Colonic mucosa (tissue), 4 donors: ENCODE results near the gene PGAP3. TPM values are rescaled to one million over a fixed set of nuclear protein-coding genes. Genes with fewer than 3 reads are reported as not detected.
"Not testable (repeated sequence)": the region's sequence is repeated elsewhere in the genome, so short reads cannot be mapped to it uniquely, and the experiment has no call there.

ENCODE experiments used
- DNase-seq: peaks from one replicate; pipeline ENCODE4 v3.0.0-alpha.2; 2020
- H3K27ac ChIP-seq: fragments of 200-600 bp; one replicate; pipeline ENCODE4 v1.8.0; 2021
- H3K27me3 ChIP-seq: fragments of 200-600 bp; one replicate; pipeline ENCODE4 v1.8.0; 2021
- H3K36me3 ChIP-seq: fragments of 200-600 bp; one replicate; pipeline ENCODE4 v1.8.0; 2021
- H3K4me1 ChIP-seq: fragments of 200-600 bp; one replicate; pipeline ENCODE4 v1.8.0; 2021; ENCODE audit warnings: mild to moderate bottlenecking
- H3K4me3 ChIP-seq: fragments of 200-600 bp; one replicate; pipeline ENCODE4 v1.8.0; 2021
- H3K9ac ChIP-seq, 2 donors: one replicate each; pipeline ENCODE4 v1.7.0; 2013; ENCODE audit warnings: control low read depth in 2 of 2, low read depth in 2 of 2, low read length in 2 of 2
- H3K9me3 ChIP-seq: fragments of 200-600 bp; one replicate; pipeline ENCODE4 v1.8.0; 2021
- CTCF ChIP-seq: fragments of 200-600 bp; IDR thresholded peaks from one replicate; pipeline ENCODE4 v1.8.0; 2022; ENCODE audit warnings: antibody characterized with exemption, mild to moderate bottlenecking
- intact Hi-C: fragments of 100-400 bp; cut with DNase I; formaldehyde crosslinking; loops from one replicate; pipeline ENCODE4 v1.14.1; 2022
- total RNA-seq, 2 donors: library from RNA; stranded (reverse); fragmentation: NEBNext Ultra II Directional in 1 of 2; extraction: Animal tissue kit (Norgen Biotek cat#: 25700) in 1 of 2; gene quantifications; one replicate each; pipeline ENCODE4 v1.2.1, GENCODE V29; 2021
- donor health status: healthy.
- donor health status: DM: no; HTN: no; CAD: no.
- donor health status: DM: no; HTN: no; CAD: no.

Gene PGAP3
- total RNA-seq, 2 donors from 2014 or later: 37.3 to 42.0 TPM

DNA sequence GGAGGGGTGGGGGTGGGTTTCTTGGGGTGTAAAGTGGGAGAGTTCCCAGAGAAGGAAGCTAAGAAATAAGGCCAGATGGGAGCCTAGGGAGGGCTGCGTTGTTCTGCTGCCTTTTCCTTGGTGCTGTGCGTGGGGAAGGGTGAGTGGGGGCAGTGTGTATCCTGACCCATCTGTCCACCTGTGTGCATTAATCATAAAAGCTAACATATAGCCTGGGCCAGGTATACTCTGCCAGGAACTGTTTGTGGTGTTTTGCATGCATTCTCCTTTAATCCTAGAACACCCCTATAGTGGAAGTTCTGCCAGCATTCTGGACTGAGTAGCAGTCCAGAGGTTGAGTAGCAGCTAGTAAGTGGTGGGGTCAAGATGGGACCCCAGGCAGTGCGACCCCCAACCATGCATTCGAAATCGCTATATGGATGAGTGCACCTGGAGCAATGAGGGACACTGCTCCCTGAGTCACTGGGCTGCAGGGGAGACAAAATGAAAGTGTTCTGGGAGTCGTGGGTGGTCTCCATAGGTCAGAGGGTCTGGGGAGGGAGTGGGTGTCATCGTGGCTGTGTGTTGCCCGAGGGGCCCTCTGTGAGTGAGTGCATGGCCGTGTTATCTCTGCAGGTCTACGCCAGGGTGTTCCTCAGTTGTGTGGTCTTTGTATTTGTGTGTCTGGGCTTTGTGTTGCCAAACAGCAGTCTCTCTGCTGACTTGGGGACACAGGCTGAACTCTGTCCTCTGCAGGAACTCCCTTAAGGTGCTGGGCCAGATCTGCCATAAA lies 13.3 kb upstream of the PGAP3 start:
- peak; percentile 90 for DNase-seq
- intact Hi-C loops: no loop called here
- H3K27ac ChIP-seq: peak overlapping the region; percentile 82
- no peaks in the 10 kb centered on the region for H3K9me3 ChIP-seq
- H3K36me3 ChIP-seq: no peaks in the 10 kb centered on the region
- H3K27me3 ChIP-seq: no peaks in the 10 kb centered on the region
- H3K4me1 ChIP-seq: peaks cover 15% of the 10 kb centered on the region
- no peak for TF ChIP-seq CTCF
- H3K9ac ChIP-seq: peak overlapping the region; percentile 92 to 99
- H3K4me3 ChIP-seq: peak overlapping the region; percentile 72

GRCh38 chr17:39700148-39700987 lies 12.5 kb upstream of the PGAP3 start:
- peak overlapping the region; percentile 92 to 99 for H3K9ac ChIP-seq
- H3K27ac ChIP-seq: peak overlapping the region; percentile 82
- peaks cover 12% of the 10 kb centered on the region for H3K4me1 ChIP-seq
- no peaks in the 10 kb centered on the region for H3K9me3 ChIP-seq
- TF ChIP-seq CTCF: no peak
- H3K36me3 ChIP-seq: no peaks in the 10 kb centered on the region
- no peak for DNase-seq
- intact Hi-C loops: no loop called here
- peak overlapping the region; percentile 72 for H3K4me3 ChIP-seq
- no peaks in the 10 kb centered on the region for H3K27me3 ChIP-seq

DNA sequence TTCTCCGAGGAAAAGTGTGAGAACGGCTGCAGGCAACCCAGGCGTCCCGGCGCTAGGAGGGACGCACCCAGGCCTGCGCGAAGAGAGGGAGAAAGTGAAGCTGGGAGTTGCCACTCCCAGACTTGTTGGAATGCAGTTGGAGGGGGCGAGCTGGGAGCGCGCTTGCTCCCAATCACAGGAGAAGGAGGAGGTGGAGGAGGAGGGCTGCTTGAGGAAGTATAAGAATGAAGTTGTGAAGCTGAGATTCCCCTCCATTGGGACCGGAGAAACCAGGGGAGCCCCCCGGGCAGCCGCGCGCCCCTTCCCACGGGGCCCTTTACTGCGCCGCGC lies 11.9 kb upstream of the PGAP3 start, which contains the start of gene ERBB2:
TSS of gene ERBB2 (plus strand) at position 247 of the 330 bp plus-strand sequence. CDS start 175 bp downstream, outside the sequence.
- peaks cover 7% of the 10 kb centered on the region for H3K4me1 ChIP-seq
- H3K36me3 ChIP-seq: no peaks in the 10 kb centered on the region
- no peak for TF ChIP-seq CTCF

DNA sequence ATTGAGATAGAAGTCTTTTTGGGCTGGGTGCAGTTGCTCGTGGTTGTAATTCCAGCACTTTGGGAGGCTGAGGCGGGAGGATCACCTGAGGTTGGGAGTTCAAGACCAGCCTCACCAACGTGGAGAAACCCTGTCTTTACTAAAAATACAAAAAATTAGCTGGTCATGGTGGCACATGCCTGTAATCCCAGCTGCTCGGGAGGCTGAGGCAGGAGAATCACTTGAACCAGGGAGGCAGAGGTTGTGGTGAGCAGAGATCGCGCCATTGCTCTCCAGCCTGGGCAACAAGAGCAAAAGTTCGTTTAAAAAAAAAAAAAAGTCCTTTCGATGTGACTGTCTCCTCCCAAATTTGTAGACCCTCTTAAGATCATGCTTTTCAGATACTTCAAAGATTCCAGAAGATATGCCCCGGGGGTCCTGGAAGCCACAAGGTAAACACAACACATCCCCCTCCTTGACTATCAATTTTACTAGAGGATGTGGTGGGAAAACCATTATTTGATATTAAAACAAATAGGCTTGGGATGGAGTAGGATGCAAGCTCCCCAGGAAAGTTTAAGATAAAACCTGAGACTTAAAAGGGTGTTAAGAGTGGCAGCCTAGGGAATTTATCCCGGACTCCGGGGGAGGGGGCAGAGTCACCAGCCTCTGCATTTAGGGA lies 11.4 kb upstream of the PGAP3 start:
- intact Hi-C loops, H3K4me1 ChIP-seq, H3K9me3 ChIP-seq, H3K36me3 ChIP-seq, DNase-seq, H3K27me3 ChIP-seq: not testable (repeated sequence)
- H3K4me3 ChIP-seq: peak overlapping the region; percentile 72
- H3K27ac ChIP-seq: peak overlapping the region; percentile 82
- peak overlapping the region; percentile 3 to 99 for H3K9ac ChIP-seq

More for the DNA sequence above, 11.9 kb upstream of the PGAP3 start, which contains the start of gene ERBB2:
- H3K9me3 ChIP-seq: no peaks in the 10 kb centered on the region
- peak within 1 kb of the TSS; percentile 92 to 99 for H3K9ac ChIP-seq
- peak; percentile 90 for DNase-seq
- intact Hi-C loops: no loop called here
- peak within 1 kb of the TSS; percentile 82 for H3K27ac ChIP-seq
- H3K27me3 ChIP-seq: no peaks in the 10 kb centered on the region
- H3K4me3 ChIP-seq: peak within 1 kb of the TSS; percentile 72

DNA sequence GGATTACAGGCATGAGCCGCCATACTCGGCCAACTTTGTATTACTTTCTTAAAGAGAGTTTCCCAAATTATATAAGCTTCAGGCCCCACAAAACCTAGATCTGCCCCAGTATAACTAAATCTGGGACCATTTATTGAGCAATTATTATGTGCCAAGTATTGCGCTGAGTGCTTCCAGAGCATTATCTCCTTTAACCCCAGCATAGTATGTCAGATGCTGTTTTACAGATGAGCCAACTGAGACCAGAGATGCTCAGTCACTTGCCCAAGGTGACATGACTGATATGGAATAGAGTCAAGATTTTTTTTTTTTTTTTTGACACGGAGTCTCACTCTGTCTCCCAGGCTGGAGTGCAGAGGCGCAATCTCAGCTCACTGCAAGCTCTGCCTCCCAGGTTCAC lies 10.1 kb upstream of the PGAP3 start:
- H3K27ac ChIP-seq: no peak overlapping the region
- TF ChIP-seq CTCF: no peak
- peaks cover 4% of the 10 kb centered on the region for H3K4me1 ChIP-seq
- H3K9ac ChIP-seq: no peak overlapping the region
- intact Hi-C loops: no loop called here
- H3K36me3 ChIP-seq: no peaks in the 10 kb centered on the region
- DNase-seq: no peak
- H3K9me3 ChIP-seq: no peaks in the 10 kb centered on the region
- no peak overlapping the region for H3K4me3 ChIP-seq
- H3K27me3 ChIP-seq: no peaks in the 10 kb centered on the region
